Central memory CD8-positive, alpha-beta T cell (primary cell): ENCODE data around the gene EFHC2.

ENCODE experiments used
- ATAC-seq: fragments of 150-1000 bp; cut with Tn5 transposase; replicated peaks from 2 replicates; pipeline ENCODE4 v1.10.0; 2022; ENCODE audit warnings: mild to moderate bottlenecking, moderate FRiP score, moderate number of reproducible peaks; ENCODE audit not compliant: poor library complexity, severe bottlenecking; ENCODE audit errors: extremely low read depth
- DNase-seq, 2 donors: peaks; one replicate each; pipeline ENCODE4 v3.0.0; 2021; ENCODE audit warnings: low spot score in 2 of 2
- H3K27ac Mint-ChIP-seq: one replicate; pipeline ENCODE4 v1.8.0; 2022; ENCODE audit warnings: low read depth, mild to moderate bottlenecking, moderate library complexity, mixed read lengths
- H3K27me3 Mint-ChIP-seq: one replicate; pipeline ENCODE4 v1.8.0; 2022; ENCODE audit warnings: mixed read lengths
- H3K36me3 Mint-ChIP-seq: one replicate; pipeline ENCODE4 v1.8.0; 2022; ENCODE audit warnings: mild to moderate bottlenecking, moderate library complexity, mixed read lengths; ENCODE audit not compliant: insufficient read depth
- H3K4me1 Mint-ChIP-seq: one replicate; pipeline ENCODE4 v1.8.0; 2022; ENCODE audit warnings: mixed read lengths
- H3K4me3 Mint-ChIP-seq: one replicate; pipeline ENCODE4 v1.8.0; 2022; ENCODE audit warnings: mild to moderate bottlenecking, moderate library complexity, mixed read lengths
- H3K9me3 Mint-ChIP-seq: one replicate; pipeline ENCODE4 v1.8.0; 2022; ENCODE audit warnings: mixed read lengths

EFHC2 gene

DNA sequence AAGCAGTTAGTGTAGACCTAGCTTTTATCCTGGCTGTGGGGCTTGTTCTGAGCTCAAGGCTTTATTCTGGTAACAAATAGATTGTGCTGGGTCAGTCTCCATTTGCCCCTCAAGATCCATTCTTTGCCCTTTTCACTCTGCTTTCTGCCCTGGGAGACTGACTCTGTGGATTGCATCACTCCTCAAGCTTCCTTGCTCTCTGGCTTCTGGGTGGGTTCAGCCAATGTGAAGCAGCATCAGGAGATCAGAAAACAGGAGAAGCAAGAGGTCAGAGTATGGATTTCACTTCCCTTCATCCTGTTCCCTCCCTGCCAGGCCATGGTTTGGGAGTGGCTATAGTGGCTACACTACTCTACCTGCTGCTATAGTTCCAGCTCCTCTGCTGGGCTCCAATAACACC, 186.2 kb downstream of the EFHC2 start:
- ATAC-seq (no peak), DNase-seq (no peak)
- H3K27ac Mint-ChIP-seq = no peak overlapping the region
- H3K27me3 Mint-ChIP-seq = no peaks in the 10 kb centered on the region
- H3K4me1 Mint-ChIP-seq = no peaks in the 10 kb centered on the region
- H3K9me3 Mint-ChIP-seq = no peaks in the 10 kb centered on the region
- H3K4me3 Mint-ChIP-seq = no peak overlapping the region
- H3K36me3 Mint-ChIP-seq = peaks cover 3% of the 10 kb centered on the region

- no peak for ATAC-seq
- H3K4me3 Mint-ChIP-seq = no peak overlapping the region
- H3K36me3 Mint-ChIP-seq = peaks cover 3% of the 10 kb centered on the region
- no peaks in the 10 kb centered on the region for H3K9me3 Mint-ChIP-seq
- H3K27ac Mint-ChIP-seq = no peak overlapping the region
- H3K4me1 Mint-ChIP-seq = no peaks in the 10 kb centered on the region
- no peak for DNase-seq
- H3K27me3 Mint-ChIP-seq = no peaks in the 10 kb centered on the region
These were observed 186.7 kb downstream of the EFHC2 start for GRCh38 chrX:44156726-44157125.

- Mint-ChIP-seq H3K36me3 (peaks cover 3% of the 10 kb centered on the region), H3K27ac (no peak overlapping the region), H3K27me3 (no peaks in the 10 kb centered on the region), H3K4me3 (no peak overlapping the region), H3K9me3 (no peaks in the 10 kb centered on the region), H3K4me1 (no peaks in the 10 kb centered on the region)
- ATAC-seq (no peak), DNase-seq (no peak)
These were observed 188.3 kb downstream of the EFHC2 start for GRCh38 chrX:44155126-44155525.

GRCh38 chrX:44152852-44153251, 190.6 kb downstream of the EFHC2 start:
- Mint-ChIP-seq H3K27me3 (no peaks in the 10 kb centered on the region), H3K9me3 (no peaks in the 10 kb centered on the region), H3K36me3 (peaks cover 3% of the 10 kb centered on the region), H3K4me1 (no peaks in the 10 kb centered on the region), H3K4me3 (no peak overlapping the region), H3K27ac (no peak overlapping the region)
- DNase-seq (no peak), ATAC-seq (no peak)

DNA sequence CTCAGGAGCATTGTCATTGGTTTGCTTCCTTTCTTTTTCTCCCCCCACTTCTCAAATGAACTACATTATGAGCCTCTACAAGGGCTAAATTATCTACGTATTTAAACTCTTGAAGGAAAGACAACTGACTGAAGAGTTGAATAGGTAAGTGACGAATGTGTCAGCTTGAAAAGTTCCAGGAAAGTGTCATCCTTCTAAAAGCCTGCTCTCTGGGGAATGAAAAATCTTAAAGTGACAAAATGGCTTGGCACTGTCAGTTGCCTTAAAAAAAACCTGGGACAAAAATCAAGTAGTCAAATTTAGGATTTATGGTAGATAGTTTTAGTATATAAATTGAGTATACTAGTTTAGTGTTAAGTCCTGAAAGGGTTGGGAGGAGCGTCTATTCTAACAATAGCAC, 196.3 kb downstream of the EFHC2 start:
- no peak for DNase-seq
- Mint-ChIP-seq H3K27ac (no peak overlapping the region), H3K4me1 (no peaks in the 10 kb centered on the region), H3K36me3 (peaks cover 2% of the 10 kb centered on the region), H3K9me3 (no peaks in the 10 kb centered on the region), H3K4me3 (no peak overlapping the region), H3K27me3 (no peaks in the 10 kb centered on the region)
- ATAC-seq = no peak

DNA sequence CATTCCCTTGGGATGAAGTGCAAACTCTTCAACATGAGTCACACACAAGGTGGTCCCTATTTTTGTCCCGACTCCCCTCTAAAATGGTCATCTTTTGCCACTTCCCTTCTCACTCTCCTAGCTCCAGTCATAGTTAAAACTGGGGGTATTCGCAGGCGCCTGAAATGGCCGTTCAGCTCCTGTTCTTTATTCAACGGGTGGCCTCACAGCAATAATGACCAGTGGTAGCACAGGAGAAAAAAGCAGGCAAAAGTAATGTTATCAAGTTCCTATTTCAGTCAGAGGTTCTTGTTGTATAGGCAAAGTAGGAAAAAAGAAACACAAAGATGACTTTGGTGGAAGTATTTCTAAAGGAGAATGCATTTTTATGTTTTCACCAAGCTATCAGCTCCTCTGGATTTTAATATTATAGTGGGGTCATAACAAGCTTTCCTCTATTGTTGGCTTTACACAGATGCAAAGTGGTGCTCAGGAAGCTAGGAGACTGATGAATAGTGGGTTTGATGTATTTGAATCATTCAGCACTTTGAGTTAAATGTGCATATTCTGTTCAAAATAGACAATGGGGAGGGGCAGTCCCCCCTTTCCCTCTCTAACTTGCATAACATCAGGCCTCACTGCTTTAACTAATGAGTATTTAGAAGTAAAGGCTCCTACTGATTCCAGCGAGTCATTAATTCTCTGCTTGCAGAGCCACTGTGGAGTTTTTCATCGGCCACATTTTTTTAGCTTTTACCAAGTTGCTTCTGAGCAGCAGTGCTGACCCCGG, 199.1 kb downstream of the EFHC2 start:
- Mint-ChIP-seq H3K9me3 (no peaks in the 10 kb centered on the region), H3K4me1 (no peaks in the 10 kb centered on the region), H3K27me3 (no peaks in the 10 kb centered on the region), H3K4me3 (no peak overlapping the region), H3K27ac (no peak overlapping the region), H3K36me3 (peaks cover 2% of the 10 kb centered on the region)
- DNase-seq (no peak), ATAC-seq (no peak)

- peaks cover 2% of the 10 kb centered on the region for H3K36me3 Mint-ChIP-seq
- no peak for ATAC-seq
- no peaks in the 10 kb centered on the region for H3K4me1 Mint-ChIP-seq
- H3K27ac Mint-ChIP-seq = no peak overlapping the region
- H3K9me3 Mint-ChIP-seq = no peaks in the 10 kb centered on the region
- DNase-seq = no peak
- H3K27me3 Mint-ChIP-seq = no peaks in the 10 kb centered on the region
- no peak overlapping the region for H3K4me3 Mint-ChIP-seq
These were observed 200.3 kb downstream of the EFHC2 start for GRCh38 chrX:44143061-44143602.

- H3K4me1 Mint-ChIP-seq = no peaks in the 10 kb centered on the region
- no peak for DNase-seq
- H3K27me3 Mint-ChIP-seq = peaks cover 33% of the 10 kb centered on the region
- H3K9me3 Mint-ChIP-seq = no peaks in the 10 kb centered on the region
- H3K4me3 Mint-ChIP-seq = no peak overlapping the region
- no peak overlapping the region for H3K27ac Mint-ChIP-seq
- no peak for ATAC-seq
- H3K36me3 Mint-ChIP-seq = no peaks in the 10 kb centered on the region
These were observed 213.3 kb downstream of the EFHC2 start for GRCh38 chrX:44130189-44130588.

- H3K27me3 Mint-ChIP-seq = no peaks in the 10 kb centered on the region
- ATAC-seq = no peak
- H3K4me3 Mint-ChIP-seq = no peak overlapping the region
These were observed 230.1 kb downstream of the EFHC2 start for GRCh38 chrX:44113337-44113736.

DNA sequence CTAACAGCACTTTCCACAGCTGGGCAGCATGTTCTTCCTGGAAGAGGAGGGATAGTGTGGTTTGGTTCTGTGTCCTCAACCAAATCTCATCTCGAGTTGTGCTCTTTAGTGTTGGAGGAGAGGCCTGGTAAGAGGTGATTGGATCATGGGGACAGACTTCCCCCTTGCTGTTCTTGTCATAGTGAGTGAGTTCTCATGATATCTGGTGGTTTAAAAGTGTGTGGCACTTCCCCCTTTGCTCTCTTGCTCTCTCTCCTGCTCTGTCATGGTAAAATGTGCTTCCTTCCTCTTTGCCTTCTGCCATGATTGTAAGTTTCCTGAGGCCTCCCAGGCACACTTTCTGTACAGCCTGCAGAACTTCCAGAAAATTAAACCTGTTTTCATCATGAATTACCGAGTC, 236.6 kb downstream of the EFHC2 start:
- no peaks in the 10 kb centered on the region for H3K36me3 Mint-ChIP-seq
- ATAC-seq = no peak
- peaks cover 5% of the 10 kb centered on the region for H3K9me3 Mint-ChIP-seq
- no peaks in the 10 kb centered on the region for H3K4me1 Mint-ChIP-seq
- H3K27me3 Mint-ChIP-seq = no peaks in the 10 kb centered on the region
- H3K27ac Mint-ChIP-seq = peak overlapping the region; percentile 11
- no peak overlapping the region for H3K4me3 Mint-ChIP-seq
- no peak for DNase-seq

More at GRCh38 chrX:44113337-44113736, 230.1 kb downstream of the EFHC2 start:
- DNase-seq = no peak
- Mint-ChIP-seq H3K36me3 (no peaks in the 10 kb centered on the region), H3K9me3 (no peaks in the 10 kb centered on the region), H3K4me1 (no peaks in the 10 kb centered on the region), H3K27ac (no peak overlapping the region)

GRCh38 chrX:44105228-44105913, 238.1 kb downstream of the EFHC2 start:
- Mint-ChIP-seq H3K4me1 (no peaks in the 10 kb centered on the region), H3K4me3 (no peak overlapping the region), H3K27ac (no peak overlapping the region), H3K9me3 (peaks cover 5% of the 10 kb centered on the region), H3K36me3 (no peaks in the 10 kb centered on the region), H3K27me3 (no peaks in the 10 kb centered on the region)
- no peak for DNase-seq
- no peak for ATAC-seq

DNA sequence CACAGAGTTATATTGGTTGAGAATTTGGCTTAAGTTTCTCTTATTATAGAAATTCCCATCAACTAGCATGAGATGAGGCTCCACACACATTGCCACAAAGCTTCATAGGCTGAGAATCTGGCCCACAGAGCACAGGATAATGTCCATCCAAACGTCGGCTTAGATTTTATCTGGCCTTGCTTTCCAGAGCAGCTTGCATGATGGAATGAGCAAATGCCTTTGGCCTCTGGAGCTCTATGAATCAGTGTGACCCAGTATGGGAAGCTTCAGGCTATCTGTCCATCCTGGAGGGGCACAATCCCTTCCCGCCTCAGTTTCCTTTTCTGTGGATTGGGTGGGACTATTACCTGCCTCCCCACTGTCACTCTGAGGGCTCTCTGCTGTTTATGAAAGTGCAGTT, 238.8 kb downstream of the EFHC2 start:
- peaks cover 5% of the 10 kb centered on the region for H3K9me3 Mint-ChIP-seq
- H3K36me3 Mint-ChIP-seq = no peaks in the 10 kb centered on the region
- no peak overlapping the region for H3K4me3 Mint-ChIP-seq
- no peak for ATAC-seq
- H3K27me3 Mint-ChIP-seq = no peaks in the 10 kb centered on the region
- H3K27ac Mint-ChIP-seq = no peak overlapping the region
- no peak for DNase-seq
- H3K4me1 Mint-ChIP-seq = no peaks in the 10 kb centered on the region

- H3K4me1 Mint-ChIP-seq = no peaks in the 10 kb centered on the region
- DNase-seq = no peak
- H3K36me3 Mint-ChIP-seq = no peaks in the 10 kb centered on the region
- H3K4me3 Mint-ChIP-seq = no peak overlapping the region
- ATAC-seq = no peak
- no peaks in the 10 kb centered on the region for H3K27me3 Mint-ChIP-seq
- no peak overlapping the region for H3K27ac Mint-ChIP-seq
- H3K9me3 Mint-ChIP-seq = peaks cover 3% of the 10 kb centered on the region
These were observed 242.2 kb downstream of the EFHC2 start for GRCh38 chrX:44101281-44101680.
